ENCODE data around the gene LENG8.
"Not testable (repeated sequence)": the region's sequence is repeated elsewhere in the genome, so short reads cannot be mapped to it uniquely, and the experiment has no call there.

Gene LENG8

GRCh38 chr19:54460230-54461005, 11.4 kb downstream of the LENG8 start:
- no peak for DNase-seq (ENCODE audit: low spot score)

GRCh38 chr19:54461210-54461609, 12.2 kb downstream of the LENG8 start:
- DNase-seq (ENCODE audit: low spot score) = no peak

- no peak for DNase-seq (ENCODE audit: low spot score)
Measured at GRCh38 chr19:54461613-54462012, 12.6 kb downstream of the LENG8 start.

- no peak for DNase-seq (ENCODE audit: low spot score)
Measured at GRCh38 chr19:54462047-54462654, 13.2 kb downstream of the LENG8 start.

GRCh38 chr19:54462655-54463530, 13.9 kb downstream of the LENG8 start:
- DNase-seq (ENCODE audit: low spot score) = no peak

GRCh38 chr19:54463531-54464043, 14.6 kb downstream of the LENG8 start, which contains the start of gene LENG9:
TSS of gene LENG9 (minus strand) at chr19:54463778. CDS start at chr19:54463526, 252 bp downstream.
- DNase-seq (ENCODE audit: low spot score) = peak; percentile 18

- peak; percentile 54 for DNase-seq (ENCODE audit: low spot score)
Measured at GRCh38 chr19:54464044-54464629, 15.1 kb downstream of the LENG8 start.

- peak; percentile 75 for DNase-seq (ENCODE audit: low spot score)
Measured at GRCh38 chr19:54464630-54465425, 15.8 kb downstream of the LENG8 start.

GRCh38 chr19:54465426-54466109, 16.6 kb downstream of the LENG8 start:
- no peak for DNase-seq (ENCODE audit: low spot score)

- not testable (repeated sequence) for DNase-seq (ENCODE audit: low spot score)
Measured at GRCh38 chr19:54466110-54466480, 17.1 kb downstream of the LENG8 start.

- no peak for DNase-seq (ENCODE audit: low spot score)
Measured at GRCh38 chr19:54469496-54469934, 20.5 kb downstream of the LENG8 start.

GRCh38 chr19:54470276-54470887, 21.4 kb downstream of the LENG8 start:
- DNase-seq (ENCODE audit: low spot score) = no peak

GRCh38 chr19:54470991-54471782, 22.2 kb downstream of the LENG8 start:
- no peak for DNase-seq (ENCODE audit: low spot score)

- DNase-seq (ENCODE audit: low spot score) = no peak
Measured at GRCh38 chr19:54473071-54473891, 24.3 kb downstream of the LENG8 start, which contains the start of gene CDC42EP5. TSS of gene CDC42EP5 (minus strand) at chr19:54473296. CDS start at chr19:54465547, 7,749 bp downstream.

GRCh38 chr19:54473892-54474372, 24.9 kb downstream of the LENG8 start:
- DNase-seq (ENCODE audit: low spot score) = no peak

GRCh38 chr19:54475706-54476105, 26.7 kb downstream of the LENG8 start:
- no peak for DNase-seq (ENCODE audit: low spot score)

GRCh38 chr19:54477650-54478049, 28.7 kb downstream of the LENG8 start:
- no peak for DNase-seq (ENCODE audit: low spot score)

Data from SK-N-DZ (cell line).